K562 (cell line): ENCODE data around the gene C1QTNF3. TPM values are rescaled to one million over a fixed set of nuclear protein-coding genes. Genes with fewer than 3 reads are reported as not detected.

Source experiments
- ATAC-seq: fragments of 200-7000 bp; cut with Tn5 transposase; 3 replicates; pipeline ENCODE4 v1.9.1; 2020; ENCODE audit warnings: moderate library complexity
- BruUV-seq: library from RNA; stranded (reverse); fragments of 400-500 nt; replicated peaks from 2 replicates; lab custom pipeline; 2021; lab: Mats Ljungman, UMichigan
- CTCF ChIA-PET: fragments of 300-600 bp; formaldehyde crosslinking; extraction: SDS; loops from one replicate; lab custom pipeline; 2021; ENCODE audit warnings: low intra/inter-chr PET ratio; lab: Yijun Ruan, JAX
- POLR2A ChIA-PET: fragments of 300-600, 350-650 bp; sonication (Branson Sonifier 250); formaldehyde crosslinking; extraction: SDS; loops from one replicate; lab custom pipeline; 2021; ENCODE audit warnings: antibody characterized with exemption, inconsistent platforms; lab: Yijun Ruan, JAX
- DNase-seq, 4 experiments: peaks; one replicate each; pipeline versions ENCODE4 v3.0.0 to v3.0.0-alpha.2; 2011 to 2018; ENCODE audit warnings: low spot score in 3 of 4, mixed read lengths in 3 of 4; ENCODE audit errors: extremely low read depth in 1 of 4
- FAIRE-seq: peaks from 2 replicates; lab custom pipeline; 2011; peaks lifted over from hg19 to GRCh38; lab: Jason Lieb, UNC
- H2AFZ ChIP-seq: 2 replicates; pipeline ENCODE4 v1.6.0; 2011; ENCODE audit warnings: low read depth, low read length, control low read depth, inconsistent platforms
- H3K27ac ChIP-seq: fragments of 200-600 bp; 3 replicates; pipeline ENCODE4 v1.8.0; 2011; ENCODE audit warnings: low read depth, mild to moderate bottlenecking, control low read depth, inconsistent platforms, low read length, moderate library complexity, mixed read lengths; ENCODE audit errors: extremely low read depth
- H3K27me3 ChIP-seq, 2 experiments: fragments of 300-600 bp in 1 of 2; 2 replicates in 1 of 2; 3 replicates in 1 of 2; pipeline versions ENCODE4 v1.6.0 to v1.8.0; 2011; ENCODE audit warnings: inconsistent platforms in 2 of 2, low read length in 2 of 2, mild to moderate bottlenecking in 1 of 2, mixed read lengths in 1 of 2, moderate library complexity in 1 of 2; ENCODE audit not compliant: control insufficient read depth in 2 of 2, insufficient read depth in 2 of 2
- H3K36me3 ChIP-seq: fragments of 300-600 bp; 3 replicates; pipeline ENCODE4 v1.8.0; 2011; ENCODE audit warnings: mild to moderate bottlenecking, low read length, inconsistent platforms; ENCODE audit not compliant: control insufficient read depth, insufficient read depth
- H3K4me1 ChIP-seq, 2 experiments: fragments of 200-600 bp in 1 of 2; replicated peaks in 1 of 2; 2 replicates in 1 of 2; 3 replicates in 1 of 2; pipeline versions ENCODE4 v1.5.1 to v1.8.0; 2011; ENCODE audit warnings: inconsistent platforms in 2 of 2, low read length in 2 of 2, mild to moderate bottlenecking in 1 of 2, mixed read lengths in 1 of 2, moderate library complexity in 1 of 2; ENCODE audit not compliant: control insufficient read depth in 2 of 2, insufficient read depth in 2 of 2
- H3K4me2 ChIP-seq: 2 replicates; pipeline ENCODE4 v1.6.1; 2011; ENCODE audit warnings: low read length, control low read depth, inconsistent platforms, mixed read lengths; ENCODE audit not compliant: insufficient read depth
- H3K4me3 ChIP-seq: fragments of 200-600 bp; sonication (generic), shearing (Covaris generic); 2 replicates; pipeline ENCODE4 v1.5.1; 2016; ENCODE audit warnings: control low read depth, inconsistent platforms
- H3K79me2 ChIP-seq: fragments of 200-600 bp; 3 replicates; pipeline ENCODE4 v1.8.0; 2011; ENCODE audit warnings: low read length, inconsistent platforms; ENCODE audit not compliant: control insufficient read depth, insufficient read depth
- H3K9ac ChIP-seq, 2 experiments: 2 replicates each; pipeline versions ENCODE4 v1.6.0 to v1.6.1; 2011; ENCODE audit warnings: low read depth in 2 of 2, low read length in 2 of 2, control low read depth in 1 of 2, inconsistent platforms in 1 of 2, mild to moderate bottlenecking in 1 of 2, mixed read lengths in 1 of 2; ENCODE audit not compliant: insufficient read depth in 1 of 2
- H3K9me1 ChIP-seq: one replicate; pipeline ENCODE4 v1.6.0; 2011; ENCODE audit warnings: inconsistent platforms, mild to moderate bottlenecking, low read length, moderate library complexity; ENCODE audit not compliant: control insufficient read depth, insufficient read depth
- H3K9me3 ChIP-seq: replicated peaks from 2 replicates; pipeline ENCODE4 v1.5.1; 2011; ENCODE audit warnings: low read depth, low read length, inconsistent platforms; ENCODE audit not compliant: control insufficient read depth, insufficient read depth
- H4K20me1 ChIP-seq: replicated peaks from 2 replicates; pipeline ENCODE4 v1.6.1; 2011; ENCODE audit warnings: low read length, inconsistent platforms, mixed read lengths; ENCODE audit not compliant: control insufficient read depth, insufficient read depth
- C11orf30 ChIP-seq: fragments of 450-650 bp; IDR thresholded peaks from 2 replicates; pipeline ENCODE4 v1.6.1; 2016; ENCODE audit warnings: low read depth, mild to moderate bottlenecking
- MAFF ChIP-seq: IDR thresholded peaks from 2 replicates; pipeline ENCODE4 v1.6.1; 2012; ENCODE audit warnings: low read length, improper control_type of control experiment
- MAFG ChIP-seq: fragments of 450-650 bp; conservative IDR thresholded peaks from 2 replicates; pipeline ENCODE4 v1.6.1; 2016; ENCODE audit warnings: missing genetic modification characterization, missing compliant biosample characterization
- MAFK ChIP-seq: IDR thresholded peaks from 2 replicates; pipeline ENCODE4 v1.6.1; 2011; ENCODE audit warnings: low read length, improper control_type of control experiment
- NR1H2 ChIP-seq: sonication (generic); formaldehyde crosslinking; IDR thresholded peaks from 2 replicates; pipeline ENCODE4 v1.4.0; 2020; ENCODE audit warnings: mild to moderate bottlenecking, missing genetic modification reagents
- PHF21A ChIP-seq: fragments of 450-650 bp; IDR thresholded peaks from 2 replicates; pipeline ENCODE4 v1.6.1; 2017; ENCODE audit warnings: low read depth, borderline replicate concordance
- SMAD1 ChIP-seq: fragments of 150-350 bp; IDR thresholded peaks from 2 replicates; pipeline ENCODE4 v1.6.1; 2014; ENCODE audit warnings: low read length, low read depth; ENCODE audit not compliant: partially characterized antibody
- SP2 ChIP-seq: IDR thresholded peaks from 2 replicates; pipeline ENCODE4 v1.6.1; 2011; ENCODE audit warnings: mild to moderate bottlenecking, low read depth, low read length, moderate library complexity; ENCODE audit not compliant: poor library complexity, severe bottlenecking; ENCODE audit errors: extremely low read depth
- WHSC1 ChIP-seq: IDR thresholded peaks from one replicate; pipeline ENCODE4 v1.6.1; 2012; ENCODE audit warnings: low read length, control low read depth, inconsistent platforms
- YBX1 ChIP-seq: fragments of 450-650 bp; IDR thresholded peaks from 2 replicates; pipeline ENCODE4 v1.7.1; 2016; ENCODE audit warnings: mild to moderate bottlenecking
- ZBED1 ChIP-seq: IDR thresholded peaks from 2 replicates; pipeline ENCODE4 v1.6.1; 2014
- ZNF316 ChIP-seq: fragments of 450-650 bp; IDR thresholded peaks from 2 replicates; pipeline ENCODE4 v1.6.1; 2016
- WGBS: fragments of 100-300 bp; shearing (Covaris generic); methylation state at CpG from one replicate; pipeline ENCODE4 v1.1.6; 2016; ENCODE audit warnings: low coverage, mixed read lengths; ENCODE audit not compliant: insufficient coverage; ENCODE audit errors: missing lambda C conversion rate; 5-methylcytosine and 5-hydroxymethylcytosine counted together
- in situ Hi-C: fragments of 300-500 bp; cut with MboI; formaldehyde crosslinking; loops from 4 replicates; pipeline ENCODE4 v1.15.0; 2018; ENCODE audit warnings: inconsistent platforms, mixed read lengths
- intact Hi-C: fragments of 100-400 bp; cut with micrococcal nuclease; formaldehyde crosslinking; loops from 2 replicates; pipeline ENCODE4 v1.14.2; 2022
- polyA plus RNA-seq, 8 experiments: library from polyadenylated mRNA; depleted of rRNA in 4 of 8; stranded (reverse) in 5 of 8; unstranded in 3 of 8; fragments of >200 nt; fragmentation: Nextera tagmentation in 2 of 8; fragmentation: Illumina TruSeq in 1 of 8; extraction: Ambion mirVana in 2 of 8; extraction: Trizol in 1 of 8; gene quantifications; 2 replicates each; pipeline versions ENCODE4 v1.2.1 to v1.2.3, GENCODE V29; 2011 to 2014; ENCODE audit warnings: inconsistent platforms in 1 of 8, missing spikeins in 1 of 8
- total RNA-seq, 7 experiments: library from RNA; depleted of rRNA in 6 of 7; stranded (reverse); fragments of >200 nt in 6 of 7; fragmentation: Illumina TruSeq in 2 of 7; extraction: Trizol in 2 of 7; gene quantifications; 2 replicates each; pipeline versions ENCODE4 v1.2.1 to v1.2.3, GENCODE V29; 2011 to 2021; ENCODE audit warnings: low replicate concordance in 1 of 7
- TF ChIP-seq, protein P1 (sequence below): fragments of 450-650 bp; conservative IDR thresholded peaks from 2 replicates; pipeline ENCODE4 v1.6.1; 2016; ENCODE audit warnings: missing genetic modification characterization, low read depth, mild to moderate bottlenecking, control low read depth, missing compliant biosample characterization
- TF ChIP-seq, protein P2 (sequence below): fragments of 450-650 bp; IDR thresholded peaks from 2 replicates; pipeline ENCODE4 v1.6.1; 2016; ENCODE audit warnings: missing biosample characterization, missing genetic modification characterization
- TF ChIP-seq, protein P3 (sequence below): sonication (generic); formaldehyde crosslinking; IDR thresholded peaks from 2 replicates; pipeline ENCODE4 v1.8.0; 2022; ENCODE audit warnings: mild to moderate bottlenecking, missing genetic modification reagents

Gene C1QTNF3
- total and polyA plus RNA-seq, 9 of the 15 experiments (the other 6 are each of a cell fraction or from before 2014, with no cell fraction given) = 0.51 to 3.3 (median 2.0) TPM

DNA sequence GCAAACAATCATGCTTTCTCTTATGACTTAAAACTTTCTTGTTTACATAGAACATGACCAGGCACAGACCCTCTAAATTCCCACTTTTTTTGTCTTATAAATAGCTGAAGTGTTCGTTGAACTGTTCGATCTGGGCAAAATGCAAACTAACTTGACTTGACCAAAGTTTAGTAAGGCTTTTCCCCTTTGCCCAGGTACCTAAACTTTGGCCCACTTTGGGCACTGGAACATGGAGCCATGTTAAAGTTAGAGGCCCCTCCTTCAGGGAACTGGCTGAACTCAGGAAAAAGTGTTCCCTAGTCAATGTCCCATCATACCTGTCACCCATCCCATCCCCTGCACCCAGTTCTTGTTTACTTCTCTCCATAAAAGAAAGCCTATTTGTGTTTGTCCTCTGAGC, 25.8 kb downstream of the C1QTNF3 start:
- WGBS = 0% methylated on average over 2 of the region's 2 CpGs
- H3K27ac ChIP-seq = no peak overlapping the region
- intact Hi-C loops (no loop called here), in situ Hi-C loops (no loop called here)
- H3K9ac ChIP-seq = no peak overlapping the region
- H3K27me3 ChIP-seq = no peaks in the 10 kb centered on the region
- no peaks in the 10 kb centered on the region for H3K79me2 ChIP-seq
- no peaks in the 10 kb centered on the region for H3K9me3 ChIP-seq
- BruUV-seq = no TSS peak
- no peak overlapping the region for H3K4me2 ChIP-seq
- no peaks in the 10 kb centered on the region for H3K9me1 ChIP-seq
- POLR2A ChIA-PET = interaction anchor here (1.0 to 1.7 kb wide), 2 partner anchors 9 to 11 kb away, joined by 4 to 6 read pairs; partner anchors contain the start of gene AMACR
- H2AFZ ChIP-seq = no peak overlapping the region
- CTCF ChIA-PET = no interaction called here
- H3K4me1 ChIP-seq = no peaks in the 10 kb centered on the region
- H4K20me1 ChIP-seq = no peaks in the 10 kb centered on the region
- no peaks in the 10 kb centered on the region for H3K36me3 ChIP-seq
- no peak for TF ChIP-seq NR1H2 (CRISPR knock-in tag)
- TF ChIP-seq, all 486 proteins: peak for 0
- no peak for DNase-seq
- no peak for ATAC-seq
- no peak overlapping the region for H3K4me3 ChIP-seq
- FAIRE-seq = no peak

DNA sequence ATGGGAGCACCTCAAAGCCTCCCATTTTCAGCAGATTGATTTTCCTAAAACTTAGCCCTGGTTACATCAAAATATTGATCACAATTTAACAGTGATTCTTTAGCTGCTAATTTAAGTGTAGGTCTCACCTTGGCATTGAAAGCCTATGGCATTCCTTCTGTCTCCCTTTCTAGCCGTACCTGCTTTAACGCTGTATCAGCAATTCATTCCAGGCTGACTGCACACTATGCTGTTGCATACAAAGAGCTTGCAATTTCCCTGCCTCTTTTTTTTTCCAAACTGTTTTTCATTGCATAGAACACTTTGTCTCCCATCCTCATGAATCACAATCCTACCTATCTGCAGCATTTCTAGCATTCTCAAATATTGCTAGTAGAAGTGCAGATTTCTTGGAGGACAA, 26.3 kb downstream of the C1QTNF3 start:
- no peak for FAIRE-seq
- no peak for ATAC-seq
- no peaks in the 10 kb centered on the region for H3K9me3 ChIP-seq
- no peaks in the 10 kb centered on the region for H3K4me1 ChIP-seq
- intact Hi-C loops (no loop called here), in situ Hi-C loops (no loop called here)
- no peak overlapping the region for H3K4me3 ChIP-seq
- TF ChIP-seq, protein P1, sequence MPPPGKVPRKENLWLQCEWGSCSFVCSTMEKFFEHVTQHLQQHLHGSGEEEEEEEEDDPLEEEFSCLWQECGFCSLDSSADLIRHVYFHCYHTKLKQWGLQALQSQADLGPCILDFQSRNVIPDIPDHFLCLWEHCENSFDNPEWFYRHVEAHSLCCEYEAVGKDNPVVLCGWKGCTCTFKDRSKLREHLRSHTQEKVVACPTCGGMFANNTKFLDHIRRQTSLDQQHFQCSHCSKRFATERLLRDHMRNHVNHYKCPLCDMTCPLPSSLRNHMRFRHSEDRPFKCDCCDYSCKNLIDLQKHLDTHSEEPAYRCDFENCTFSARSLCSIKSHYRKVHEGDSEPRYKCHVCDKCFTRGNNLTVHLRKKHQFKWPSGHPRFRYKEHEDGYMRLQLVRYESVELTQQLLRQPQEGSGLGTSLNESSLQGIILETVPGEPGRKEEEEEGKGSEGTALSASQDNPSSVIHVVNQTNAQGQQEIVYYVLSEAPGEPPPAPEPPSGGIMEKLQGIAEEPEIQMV (tag) = no peak
- TF ChIP-seq, protein P2, sequence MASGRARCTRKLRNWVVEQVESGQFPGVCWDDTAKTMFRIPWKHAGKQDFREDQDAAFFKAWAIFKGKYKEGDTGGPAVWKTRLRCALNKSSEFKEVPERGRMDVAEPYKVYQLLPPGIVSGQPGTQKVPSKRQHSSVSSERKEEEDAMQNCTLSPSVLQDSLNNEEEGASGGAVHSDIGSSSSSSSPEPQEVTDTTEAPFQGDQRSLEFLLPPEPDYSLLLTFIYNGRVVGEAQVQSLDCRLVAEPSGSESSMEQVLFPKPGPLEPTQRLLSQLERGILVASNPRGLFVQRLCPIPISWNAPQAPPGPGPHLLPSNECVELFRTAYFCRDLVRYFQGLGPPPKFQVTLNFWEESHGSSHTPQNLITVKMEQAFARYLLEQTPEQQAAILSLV (tag) = no peak
- TF ChIP-seq SMAD1 = no peak
- TF ChIP-seq MAFK = peak; percentile 83
- TF ChIP-seq ZNF316 = peak; percentile 93
- no peak for TF ChIP-seq SP2
- TF ChIP-seq, protein P3, sequence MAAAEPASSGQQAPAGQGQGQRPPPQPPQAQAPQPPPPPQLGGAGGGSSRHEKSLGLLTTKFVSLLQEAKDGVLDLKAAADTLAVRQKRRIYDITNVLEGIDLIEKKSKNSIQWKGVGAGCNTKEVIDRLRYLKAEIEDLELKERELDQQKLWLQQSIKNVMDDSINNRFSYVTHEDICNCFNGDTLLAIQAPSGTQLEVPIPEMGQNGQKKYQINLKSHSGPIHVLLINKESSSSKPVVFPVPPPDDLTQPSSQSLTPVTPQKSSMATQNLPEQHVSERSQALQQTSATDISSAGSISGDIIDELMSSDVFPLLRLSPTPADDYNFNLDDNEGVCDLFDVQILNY (CRISPR knock-in tag) = no peak
- peak; percentile 81 for TF ChIP-seq C11orf30
- TF ChIP-seq WHSC1 = no peak
- no peak for TF ChIP-seq YBX1
- no peak for TF ChIP-seq PHF21A
- TF ChIP-seq MAFG (tag) = peak; percentile 86
- no peak for TF ChIP-seq ZBED1
- peak; percentile 83 for TF ChIP-seq MAFF
- TF ChIP-seq, all 486 proteins: peak for 5
- ChIA-PET POLR2A (interaction anchor here (1.7 kb wide), 1 partner anchor 12 kb away, joined by 4 read pairs; no protein-coding TSS in a partner anchor), CTCF (no interaction called here)
- Histone ChIP-seq H3K27me3 (peaks cover 0 to 3% of the 10 kb centered on the region in 2 experiments; a peak in 1 of 5 replicates), H2AFZ (no peak overlapping the region), H3K4me2 (no peak overlapping the region), H3K79me2 (no peaks in the 10 kb centered on the region), H4K20me1 (no peaks in the 10 kb centered on the region), H3K27ac (no peak overlapping the region), H3K36me3 (no peaks in the 10 kb centered on the region), H3K9ac (no peak overlapping the region), H3K9me1 (no peaks in the 10 kb centered on the region)
- BruUV-seq = no TSS peak
- DNase-seq = no peak
- WGBS = 60% methylated on average over 2 of the region's 2 CpGs
